ENCODE measurements around the gene TAC4.

TAC4 gene

GRCh38 chr17:49890852-49891251, 43.0 kb upstream of the TAC4 start:
- TF ChIP-seq CTCF (conservative IDR thresholded peaks at IDR 0.05) = no peak

GRCh38 chr17:49890077-49890821, 42.4 kb upstream of the TAC4 start:
- no peak for TF ChIP-seq CTCF (conservative IDR thresholded peaks at IDR 0.05)
- no peak overlapping the region for H3K27ac ChIP-seq

More at GRCh38 chr17:49890852-49891251, 43.0 kb upstream of the TAC4 start:
- H3K27ac ChIP-seq = no peak overlapping the region

GRCh38 chr17:49889500-49889899, 41.6 kb upstream of the TAC4 start:
- no peak for TF ChIP-seq CTCF (conservative IDR thresholded peaks at IDR 0.05)
- no peak overlapping the region for H3K27ac ChIP-seq

- peak overlapping the region; percentile 38; the same call in 1 of the 2 replicates for H3K27ac ChIP-seq
- TF ChIP-seq CTCF (conservative IDR thresholded peaks at IDR 0.05) = no peak
Measured at GRCh38 chr17:49887744-49888360, 40.0 kb upstream of the TAC4 start.

GRCh38 chr17:49887086-49887743, 39.3 kb upstream of the TAC4 start:
- H3K27ac ChIP-seq = peak overlapping the region; percentile 38; the same call in 1 of the 2 replicates
- TF ChIP-seq CTCF (conservative IDR thresholded peaks at IDR 0.05) = no peak

- H3K27ac ChIP-seq = no peak overlapping the region; the same call in 1 of the 2 replicates
- TF ChIP-seq CTCF (conservative IDR thresholded peaks at IDR 0.05) = no peak
Measured at GRCh38 chr17:49886036-49886435, 38.2 kb upstream of the TAC4 start.

- H3K27ac ChIP-seq = no peak overlapping the region
- TF ChIP-seq CTCF (conservative IDR thresholded peaks at IDR 0.05) = no peak
Measured at GRCh38 chr17:49882434-49882833, 34.6 kb upstream of the TAC4 start.
